Activated CD8-positive, alpha-beta memory T cell treated with anti-CD3 and anti-CD28 coated beads for 48 hours (primary cell): ENCODE results near the gene MAGEF1.

Experiments
- DNase-seq, 3 experiments: peaks; one replicate each; pipeline ENCODE4 v3.0.0-alpha.2; 2020; ENCODE audit warnings: low read depth in 2 of 3, low spot score in 2 of 3

Gene MAGEF1

GRCh38 chr3:184711493-184712247 lies at the start of gene MAGEF1:
Gene MAGEF1, minus strand, starts transcription at chr3:184712064. Its CDS starts 243 bp downstream, at chr3:184711821.
- peak; percentile 40 to 59 (median 43) for DNase-seq

DNA sequence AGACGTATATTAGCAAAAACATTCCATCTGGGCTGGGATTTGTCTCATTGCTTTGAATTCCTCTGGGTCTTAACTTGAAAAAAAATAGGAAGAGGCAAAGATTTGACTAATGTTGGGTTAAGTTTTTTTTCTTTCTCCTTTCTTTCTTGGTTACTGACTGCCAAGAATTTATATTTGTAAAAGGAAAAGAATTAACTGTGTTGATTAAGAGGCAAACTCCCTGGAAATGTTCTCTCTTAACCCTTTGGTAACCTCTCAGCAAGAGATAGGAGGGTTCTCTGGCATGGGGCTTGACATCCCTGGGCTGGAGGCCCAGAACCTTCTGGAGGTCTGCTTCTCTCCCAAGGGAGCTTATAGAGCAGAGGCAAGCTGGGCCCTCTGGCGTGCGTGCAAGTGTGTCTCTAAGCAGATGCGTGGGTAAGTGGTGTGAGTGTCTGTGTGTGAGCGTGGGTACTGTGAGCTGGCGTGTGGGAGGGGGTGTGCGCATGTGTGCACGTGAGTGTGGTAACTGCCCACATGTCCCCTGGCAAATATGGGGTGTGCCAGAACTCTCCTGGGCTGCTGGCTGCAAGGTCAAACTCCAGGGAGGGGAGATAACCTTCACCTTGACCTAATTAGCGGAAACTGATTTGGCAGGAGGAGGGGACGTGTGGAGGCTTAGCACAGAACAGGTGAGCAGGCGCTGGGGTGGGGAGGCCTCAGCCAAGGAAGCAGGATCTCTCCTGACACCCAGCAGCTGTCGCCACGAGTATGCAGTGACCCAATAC lies 49.4 kb upstream of the MAGEF1 start:
- no peak for DNase-seq

- no peak for DNase-seq
Observed at GRCh38 chr3:184760337-184761074, 48.6 kb upstream of the MAGEF1 start.

DNA sequence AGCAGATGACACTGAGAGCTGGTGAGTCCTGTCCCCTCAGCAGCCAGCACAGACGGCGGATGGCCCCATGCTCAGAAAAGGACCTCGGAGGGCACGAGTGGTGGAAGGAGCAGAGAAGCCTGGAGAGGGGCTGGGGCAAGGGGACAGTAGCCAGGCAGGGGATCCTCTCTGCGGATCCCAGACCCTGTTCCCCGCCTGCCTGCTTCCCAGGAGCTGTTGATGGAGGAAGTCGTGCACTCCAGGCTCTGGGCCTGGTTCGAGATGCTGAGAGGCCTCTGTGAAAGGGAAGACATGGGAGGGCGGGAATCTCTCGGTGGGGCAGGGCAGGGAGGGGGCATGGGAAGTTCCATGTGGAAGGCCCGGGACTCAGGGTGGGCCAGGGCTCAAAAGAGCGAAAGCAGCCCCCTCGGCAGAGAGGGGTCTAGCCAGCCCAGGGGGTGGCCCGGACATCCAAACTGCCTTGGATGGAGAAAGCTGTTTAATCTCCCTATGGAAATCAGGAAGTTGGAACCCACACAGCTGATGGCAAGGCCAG lies 47.9 kb upstream of the MAGEF1 start:
- no peak for DNase-seq

DNA sequence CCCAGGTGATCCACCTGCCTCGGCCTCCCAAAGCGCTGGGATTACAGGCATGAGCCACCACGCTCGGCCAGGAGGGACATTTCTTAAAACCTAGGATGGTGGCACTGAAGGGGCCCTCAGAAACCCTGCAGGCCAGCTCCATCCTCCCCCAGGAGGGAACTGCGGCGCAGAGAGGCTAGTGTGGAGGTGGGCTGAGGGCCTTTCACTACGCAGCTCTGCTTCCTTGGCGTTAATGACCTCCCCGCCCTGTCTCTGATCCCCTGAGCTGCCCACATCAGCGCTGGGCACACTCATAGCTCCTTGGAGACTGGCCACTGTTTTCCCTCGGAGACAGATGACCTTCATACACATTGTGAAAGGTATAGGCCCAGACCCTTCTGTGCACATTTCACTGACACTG lies 46.2 kb upstream of the MAGEF1 start:
- DNase-seq = no peak

- DNase-seq = no peak
Observed at GRCh38 chr3:184757022-184757651, 45.3 kb upstream of the MAGEF1 start.

GRCh38 chr3:184756151-184757021 lies 44.5 kb upstream of the MAGEF1 start:
- DNase-seq = no peak

- DNase-seq = no peak
Observed at GRCh38 chr3:184755315-184755731, 43.5 kb upstream of the MAGEF1 start.

DNA sequence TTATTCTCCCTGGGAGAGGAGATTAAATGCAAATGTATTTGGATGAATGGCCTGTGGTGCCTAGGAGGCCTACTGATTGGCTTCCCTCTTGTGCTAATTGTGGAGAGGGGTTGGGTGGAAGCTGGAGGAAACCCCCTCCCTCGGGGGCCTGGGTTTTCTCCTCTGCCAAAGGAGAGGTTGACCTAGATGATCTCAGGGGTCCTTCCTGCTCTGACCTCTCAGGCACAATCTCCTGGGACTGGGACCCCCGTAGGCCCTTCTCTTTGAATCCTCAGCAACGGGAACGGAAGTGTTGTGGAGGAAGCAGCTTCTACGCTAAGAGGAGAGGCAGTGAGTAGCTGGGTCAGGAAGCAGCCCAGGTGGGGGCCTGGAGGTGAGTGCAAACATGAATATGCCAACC lies 40.5 kb upstream of the MAGEF1 start:
- no peak for DNase-seq

DNA sequence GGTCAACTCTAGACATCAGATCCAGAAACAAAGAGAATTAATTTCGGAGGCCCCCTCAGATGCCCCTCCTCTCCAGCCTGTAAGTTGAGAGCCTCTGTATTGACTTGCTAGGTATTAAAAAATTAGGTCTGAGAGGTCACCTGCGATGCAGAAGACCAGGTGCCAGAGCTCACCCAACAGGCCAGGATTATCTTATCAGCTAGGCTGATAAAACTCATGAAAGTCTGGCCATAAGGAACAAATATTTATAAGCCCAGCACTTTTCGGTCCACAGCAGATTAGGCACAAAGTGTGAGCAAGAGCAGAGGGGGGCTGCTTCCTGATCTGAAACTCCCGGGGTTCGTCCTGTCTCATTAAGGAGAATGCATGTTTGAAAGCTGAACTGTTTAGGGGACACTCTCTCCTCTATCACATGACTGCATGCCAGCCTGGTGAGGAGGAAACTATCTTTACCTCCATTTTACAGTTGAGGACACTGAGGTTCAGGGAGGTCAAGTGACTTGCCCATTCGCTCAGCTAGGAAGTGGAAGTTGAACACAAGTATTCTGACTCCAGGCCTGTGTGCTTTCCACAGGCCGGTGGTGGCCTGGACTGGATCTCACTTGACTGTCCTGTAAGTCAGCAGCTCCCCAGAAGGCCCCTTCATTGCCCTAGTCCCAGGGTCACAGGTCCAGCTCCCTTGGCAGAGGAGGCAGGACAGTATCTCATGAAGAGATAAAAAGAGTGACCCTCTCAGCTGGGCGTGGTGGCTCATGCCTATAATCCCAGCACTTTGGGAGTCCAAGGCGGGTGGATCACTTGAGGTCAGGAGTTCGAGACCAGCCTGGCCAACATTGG lies 39.6 kb upstream of the MAGEF1 start:
- no peak for DNase-seq

DNA sequence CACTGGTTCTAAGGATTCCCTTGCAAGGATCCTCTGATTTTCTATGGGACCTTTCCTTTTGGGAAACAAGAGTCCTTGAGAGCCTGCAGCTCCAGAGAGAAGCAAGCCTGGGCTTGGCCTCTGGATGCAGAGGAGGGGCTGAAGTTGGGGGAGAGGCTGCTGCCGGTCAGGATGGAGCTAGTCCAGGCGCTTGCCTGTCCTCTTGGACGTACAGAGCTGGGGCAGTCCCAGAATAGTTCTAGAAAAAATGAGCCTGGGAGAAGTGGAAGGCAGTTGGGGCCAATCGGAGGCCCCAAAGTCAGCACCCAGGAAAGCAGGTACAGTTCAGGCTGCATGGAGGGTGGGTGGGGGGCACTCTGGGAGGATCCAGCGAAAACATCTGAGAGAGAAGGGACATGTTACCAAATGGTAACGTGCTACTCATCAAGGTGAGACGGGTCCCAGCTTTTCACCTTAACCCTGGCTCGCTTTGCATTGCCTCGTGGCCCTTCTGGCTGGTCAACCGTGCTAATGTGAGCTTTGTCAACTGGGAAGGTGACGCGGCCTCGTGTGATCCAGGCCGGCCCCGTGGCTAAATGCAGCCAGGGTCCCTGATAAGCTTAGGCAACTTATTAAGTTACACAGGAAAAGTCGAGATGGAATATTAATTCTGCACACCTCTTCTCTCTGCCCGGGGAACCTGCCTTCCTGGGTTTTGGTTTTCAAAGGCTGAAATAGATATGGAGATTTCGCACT lies 38.7 kb upstream of the MAGEF1 start:
- no peak for DNase-seq

GRCh38 chr3:184749168-184749744 lies 37.4 kb upstream of the MAGEF1 start:
- no peak for DNase-seq

DNA sequence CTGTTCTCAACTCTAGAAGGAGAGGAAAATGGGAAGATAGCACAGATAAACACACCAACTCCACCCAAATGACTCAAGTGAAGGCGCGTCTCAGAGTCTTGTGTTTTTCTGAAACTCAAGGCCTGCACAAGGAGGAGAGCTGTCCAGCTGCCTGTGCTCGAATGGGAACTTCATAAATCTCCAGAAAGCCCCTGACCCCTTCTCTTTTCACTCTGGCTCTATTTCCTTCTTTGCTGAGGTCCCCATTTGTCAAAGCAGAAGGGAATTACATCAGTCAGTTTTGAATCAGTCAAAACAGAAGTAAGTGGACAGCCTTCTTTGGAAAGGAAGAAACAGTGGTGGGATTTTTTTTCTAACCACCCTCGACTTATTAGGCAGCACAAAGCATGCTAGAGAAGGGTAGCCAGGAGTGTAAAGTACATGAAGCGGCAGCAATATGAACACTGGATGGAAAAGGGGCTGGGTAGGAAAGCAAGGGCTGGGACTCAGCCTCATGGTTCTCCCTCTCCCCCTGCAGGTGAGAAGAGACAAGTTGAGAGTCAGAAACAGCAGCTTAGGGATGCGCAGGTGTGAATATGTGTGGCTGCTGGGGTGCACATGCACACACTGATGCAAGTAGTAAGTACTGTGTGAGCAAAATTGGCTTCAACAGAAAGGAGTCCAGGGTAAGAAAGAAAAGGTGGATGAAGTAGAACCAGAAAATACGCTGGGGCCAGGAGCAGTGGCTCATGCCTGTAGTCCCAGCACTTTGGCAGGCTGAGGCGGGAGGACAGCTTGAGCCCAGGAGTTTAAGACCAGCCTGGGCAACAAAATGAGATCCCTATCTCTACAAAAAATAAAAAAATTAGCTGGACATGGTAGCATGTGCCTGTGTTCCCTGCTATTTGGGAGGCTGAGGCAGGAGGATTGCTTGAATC lies 36.6 kb upstream of the MAGEF1 start:
- DNase-seq = no peak

- DNase-seq = no peak
Observed at GRCh38 chr3:184746131-184747120, 34.6 kb upstream of the MAGEF1 start.

DNA sequence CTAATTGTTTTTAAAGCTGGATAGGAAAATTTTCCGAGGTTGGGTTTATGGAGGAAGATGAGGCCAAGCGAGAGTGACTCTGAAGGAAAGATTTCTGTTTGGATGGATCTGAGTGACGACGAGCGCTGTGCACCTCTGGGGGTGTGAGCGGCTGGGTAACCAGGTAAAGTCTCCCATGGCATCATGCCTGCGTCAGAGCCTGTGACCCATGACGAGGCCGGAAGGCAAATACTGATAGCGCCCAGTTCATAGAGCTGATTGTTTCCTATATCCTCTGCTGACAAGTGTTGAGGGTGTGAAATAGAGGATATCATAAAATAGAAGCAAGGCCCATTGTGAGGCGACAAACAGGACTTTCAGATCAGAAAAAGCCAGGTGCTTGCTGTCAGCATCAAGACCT lies 33.7 kb upstream of the MAGEF1 start:
- no peak for DNase-seq

GRCh38 chr3:184743248-184743647 lies 31.4 kb upstream of the MAGEF1 start:
- DNase-seq = no peak
